Measurements from ENCODE around the gene DNMT3A. TPM values are rescaled to one million over a fixed set of nuclear protein-coding genes. Genes with fewer than 3 reads are reported as not detected.

The DNMT3A gene
- total RNA-seq, 1 experiment from 2014 or later = 215 TPM

DNA sequence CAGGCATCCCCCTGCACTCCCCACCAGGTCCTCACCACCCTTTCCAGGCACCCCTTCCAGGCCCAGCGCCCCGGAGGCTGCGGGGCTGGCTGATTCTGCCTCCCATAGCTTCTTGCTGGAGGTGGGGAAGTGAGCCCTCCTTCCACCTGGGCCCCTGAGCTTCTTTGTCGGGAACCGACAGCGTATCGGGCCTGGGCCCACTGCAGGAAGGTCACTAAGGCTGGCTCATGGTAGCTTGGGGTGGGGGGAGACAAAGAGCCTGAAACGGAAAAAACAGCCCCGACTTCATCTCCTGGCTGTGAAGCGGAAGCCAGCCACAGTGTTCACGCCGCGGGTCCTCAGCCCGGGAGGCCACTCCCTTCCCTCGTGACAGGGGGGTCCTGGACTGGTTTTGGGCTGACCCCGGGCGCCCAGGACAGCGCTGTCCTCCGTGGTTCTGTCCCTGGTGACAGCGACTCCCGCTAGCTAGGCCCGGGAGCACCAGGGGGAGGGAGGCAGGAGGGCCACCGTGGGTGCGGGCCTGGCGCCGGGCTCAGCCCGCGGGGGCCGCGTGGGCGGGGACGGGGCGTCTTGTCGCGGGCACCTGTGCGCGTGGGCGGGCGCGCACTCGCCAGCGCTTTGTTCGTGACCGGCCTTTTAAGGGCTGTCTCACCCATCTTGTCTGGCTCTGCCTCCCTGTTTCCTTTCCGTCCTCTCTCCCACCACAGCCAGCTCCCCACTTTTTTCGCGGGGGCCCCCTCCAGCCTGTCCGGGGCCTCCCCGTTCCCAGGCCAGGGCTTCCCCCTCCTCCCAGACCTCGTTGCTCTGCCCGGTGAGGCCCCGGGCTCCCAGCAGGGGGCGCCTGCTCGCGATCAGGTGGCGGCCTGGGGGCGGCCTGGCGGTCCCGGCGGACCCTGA lies 64.9 kb downstream of the DNMT3A start:
- H3K27me3 ChIP-seq (ENCODE audit: insufficient read depth, low read length) = no peaks in the 10 kb centered on the region
- no peak overlapping the region; the same call in 1 of the 2 replicates for H2BK15ac ChIP-seq (ENCODE audit: low read depth, low read length)
- no peak overlapping the region for H2BK120ac ChIP-seq (ENCODE audit: low read depth, low read length, poor library complexity, severe bottlenecking)
- H3K14ac ChIP-seq (ENCODE audit: insufficient read depth, low read length) = peak overlapping the region; percentile 78
- H2BK20ac ChIP-seq (ENCODE audit: low read depth, low read length, poor library complexity, severe bottlenecking) = no peak overlapping the region
- Mint-ChIP-seq H3K4me3 (peak overlapping the region in 1 of 2 experiments; percentile 59; a peak in 3 of 5 replicates), H3K4me1 (peaks cover 57 to 63% of the 10 kb centered on the region in 2 experiments), H3K27me3 (ENCODE audit: low read depth) (peaks cover 1% of the 10 kb centered on the region; the same call in 1 of the 2 replicates), H3K27ac (peak overlapping the region in 1 of 3 experiments; percentile 73; a peak in 1 of 7 replicates), H3K36me3 (ENCODE audit: insufficient read depth in 1 of 3, low read depth in 3 of 3) (peaks cover 2 to 13% (median 8%) of the 10 kb centered on the region in 3 experiments; a peak in 5 of 7 replicates), H3K9me3 (no peaks in the 10 kb centered on the region)
- no peak overlapping the region for H2BK12ac ChIP-seq (ENCODE audit: insufficient read length, low read depth, low read length)
- no peak overlapping the region for H4K8ac ChIP-seq (replicated peaks; ENCODE audit: insufficient read length, low read depth, low read length)
- no peak overlapping the region for H4K5ac ChIP-seq (ENCODE audit: insufficient read length, low read depth, low read length)
- H4K20me1 ChIP-seq (ENCODE audit: control insufficient read depth, insufficient read depth, insufficient read length) = peaks cover 3% of the 10 kb centered on the region
- no CpG with 5 or more reads among the region's 60 CpGs for WGBS (ENCODE audit: extremely low coverage, insufficient read length, low lambda C conversion rate)
- H3K23me2 ChIP-seq (ENCODE audit: insufficient read length, low read depth, low read length, poor library complexity, severe bottlenecking) = peaks cover 3% of the 10 kb centered on the region
- TF ChIP-seq, protein P1, sequence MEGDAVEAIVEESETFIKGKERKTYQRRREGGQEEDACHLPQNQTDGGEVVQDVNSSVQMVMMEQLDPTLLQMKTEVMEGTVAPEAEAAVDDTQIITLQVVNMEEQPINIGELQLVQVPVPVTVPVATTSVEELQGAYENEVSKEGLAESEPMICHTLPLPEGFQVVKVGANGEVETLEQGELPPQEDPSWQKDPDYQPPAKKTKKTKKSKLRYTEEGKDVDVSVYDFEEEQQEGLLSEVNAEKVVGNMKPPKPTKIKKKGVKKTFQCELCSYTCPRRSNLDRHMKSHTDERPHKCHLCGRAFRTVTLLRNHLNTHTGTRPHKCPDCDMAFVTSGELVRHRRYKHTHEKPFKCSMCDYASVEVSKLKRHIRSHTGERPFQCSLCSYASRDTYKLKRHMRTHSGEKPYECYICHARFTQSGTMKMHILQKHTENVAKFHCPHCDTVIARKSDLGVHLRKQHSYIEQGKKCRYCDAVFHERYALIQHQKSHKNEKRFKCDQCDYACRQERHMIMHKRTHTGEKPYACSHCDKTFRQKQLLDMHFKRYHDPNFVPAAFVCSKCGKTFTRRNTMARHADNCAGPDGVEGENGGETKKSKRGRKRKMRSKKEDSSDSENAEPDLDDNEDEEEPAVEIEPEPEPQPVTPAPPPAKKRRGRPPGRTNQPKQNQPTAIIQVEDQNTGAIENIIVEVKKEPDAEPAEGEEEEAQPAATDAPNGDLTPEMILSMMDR (conservative IDR thresholded peaks at IDR 0.05) = peak; percentile 89
- H3K18ac ChIP-seq (ENCODE audit: insufficient read length, low read depth, low read length) = peak overlapping the region; percentile 56
- H2BK5ac ChIP-seq (ENCODE audit: insufficient read length, low read length) = no peak overlapping the region
- H2AFZ ChIP-seq (ENCODE audit: low read length) = no peak overlapping the region
- H3K27ac ChIP-seq (ENCODE audit: insufficient read length, low read depth, low read length) = no peak overlapping the region
- peaks cover 6% of the 10 kb centered on the region; the same call in 1 of the 2 replicates for H3K4me1 ChIP-seq (ENCODE audit: insufficient read depth, low read length)
- DNase-seq = peak; percentile 82
- no peak overlapping the region for H3K23ac ChIP-seq (ENCODE audit: insufficient read length, low read depth, low read length)
- H2AK5ac ChIP-seq (ENCODE audit: insufficient read length, low read length) = no peak overlapping the region
- H3T11ph ChIP-seq (ENCODE audit: low read length) = no peak overlapping the region
- no peaks in the 10 kb centered on the region for H3K79me1 ChIP-seq (ENCODE audit: insufficient read depth, low read depth, low read length, poor library complexity, severe bottlenecking)
- peak overlapping the region; percentile 11 for H3K4me2 ChIP-seq (ENCODE audit: insufficient read depth, insufficient read length, low read length)
- H3K9ac ChIP-seq (ENCODE audit: extremely low read depth, insufficient read length, low read length) = no peak overlapping the region
- no peaks in the 10 kb centered on the region for H3K79me2 ChIP-seq (ENCODE audit: insufficient read depth, low read length)
- H4K91ac ChIP-seq (ENCODE audit: insufficient read length, low read depth, low read length) = no peak overlapping the region
- H3K56ac ChIP-seq (ENCODE audit: insufficient read length, low read depth, low read length) = no peak overlapping the region
- H3K4ac ChIP-seq (ENCODE audit: low read depth, low read length) = no peak overlapping the region
- no peaks in the 10 kb centered on the region for H3K9me3 ChIP-seq (ENCODE audit: control insufficient read depth, low read depth, low read length)

Measured in H9 (cell line).